Body of pancreas (tissue), 4 donors: ENCODE data around the gene SPATA13.

Experiments used
- CTCF ChIP-seq, 7 experiments: fragments of 450-650 bp in 4 of 7; fragments of 200-600 bp in 3 of 7; sonication (generic) in 3 of 7; IDR thresholded peaks; one replicate each; pipeline ENCODE4 v1.5.1; 2016 to 2019; ENCODE audit warnings: antibody characterized with exemption in 7 of 7
- POLR2A ChIP-seq, 3 donors: fragments of 450-650 bp; IDR thresholded peaks; one replicate each; pipeline ENCODE4 v1.6.1; 2016; ENCODE audit warnings: antibody characterized with exemption in 3 of 3, mild to moderate bottlenecking in 2 of 3

GRCh38 chr13:24194447-24194846 lies 33.9 kb downstream of the SPATA13 start:
- no peak for TF ChIP-seq CTCF (IDR thresholded peaks at IDR 0.05)
- TF ChIP-seq POLR2A (IDR thresholded peaks at IDR 0.05): no peak
